Endodermal cell (in vitro differentiated cells): ENCODE data around the gene GPS2. TPM values are rescaled to one million over a fixed set of nuclear protein-coding genes. Genes with fewer than 3 reads are reported as not detected.

Experiments
- DNase-seq: peaks from one replicate; pipeline ENCODE4 v3.0.0-alpha.2; 2017
- H3K27ac ChIP-seq: 2 replicates; pipeline ENCODE4 v1.5.1; 2013; ENCODE audit warnings: mild to moderate bottlenecking, low read depth, low read length, moderate library complexity
- H3K27me3 ChIP-seq: 2 replicates; pipeline ENCODE4 v1.6.1; 2013; ENCODE audit warnings: mild to moderate bottlenecking, low read length, moderate library complexity; ENCODE audit not compliant: insufficient read depth, control insufficient read depth, poor library complexity, severe bottlenecking
- H3K36me3 ChIP-seq: 2 replicates; pipeline ENCODE4 v1.7.0; 2013; ENCODE audit warnings: mild to moderate bottlenecking, low read length, moderate library complexity; ENCODE audit not compliant: control insufficient read depth, insufficient read depth
- H3K4me1 ChIP-seq: one replicate; pipeline ENCODE4 v1.7.0; 2013; ENCODE audit warnings: low read length; ENCODE audit not compliant: control insufficient read depth, insufficient read depth
- H3K4me3 ChIP-seq: 2 replicates; pipeline ENCODE4 v1.5.1; 2013; ENCODE audit warnings: mild to moderate bottlenecking, low read length, moderate library complexity
- H3K9ac ChIP-seq: 2 replicates; pipeline ENCODE4 v1.6.1; 2013; ENCODE audit warnings: mild to moderate bottlenecking, low read length, moderate library complexity; ENCODE audit not compliant: poor library complexity, severe bottlenecking; ENCODE audit errors: extremely low read depth
- H3K9me3 ChIP-seq: 2 replicates; pipeline ENCODE4 v1.6.1; 2013; ENCODE audit warnings: mild to moderate bottlenecking, low read length, moderate library complexity; ENCODE audit not compliant: control insufficient read depth
- H3K27ac Mint-ChIP-seq: 2 replicates; pipeline ENCODE4 v1.8.0; 2020; ENCODE audit warnings: mixed read lengths
- H3K27me3 Mint-ChIP-seq: 2 replicates; pipeline ENCODE4 v1.8.0; 2021; ENCODE audit warnings: mild to moderate bottlenecking, mixed read lengths; ENCODE audit not compliant: insufficient read depth
- H3K36me3 Mint-ChIP-seq: 2 replicates; pipeline ENCODE4 v1.8.0; 2020; ENCODE audit warnings: low read depth, mixed read lengths
- H3K4me1 Mint-ChIP-seq: 2 replicates; pipeline ENCODE4 v1.8.0; 2020; ENCODE audit warnings: mixed read lengths
- H3K4me3 Mint-ChIP-seq: 2 replicates; pipeline ENCODE4 v1.8.0; 2020; ENCODE audit warnings: mild to moderate bottlenecking, moderate library complexity, mixed read lengths
- H3K9me3 Mint-ChIP-seq: 2 replicates; pipeline ENCODE4 v1.8.0; 2020; ENCODE audit warnings: mild to moderate bottlenecking, mixed read lengths
- CTCF ChIP-seq: fragments of 200-600 bp; sonication (generic); conservative IDR thresholded peaks from 2 replicates; pipeline ENCODE4 v1.5.0; 2021; ENCODE audit warnings: antibody characterized with exemption, mild to moderate bottlenecking
- WGBS, 2 experiments: methylation state at CpG; one replicate each; pipeline versions ENCODE4 v1.1.5 to v1.1.7; 2013; ENCODE audit warnings: missing lambda C conversion rate in 2 of 2, mixed read lengths in 1 of 2; ENCODE audit not compliant: insufficient coverage in 1 of 2, insufficient read length in 1 of 2; 5-methylcytosine and 5-hydroxymethylcytosine counted together
- total RNA-seq, 2 donors: library from RNA; stranded (reverse); fragmentation: NEBNext Ultra II Directional in 1 of 2; extraction: Animal tissue kit (Norgen Biotek cat#: 25700) in 1 of 2; gene quantifications; 2 replicates in 1 of 2; 3 replicates in 1 of 2; pipeline ENCODE4 v1.2.1, GENCODE V29; 2021

Gene GPS2
- total RNA-seq, 2 donors from 2014 or later: 43.6 to 47.2 TPM

GRCh38 chr17:7318121-7318860 lies 3.1 kb upstream of the GPS2 start:
- H3K36me3 Mint-ChIP-seq: peaks cover 58% of the 10 kb centered on the region
- H3K9ac ChIP-seq: no peak overlapping the region

DNA sequence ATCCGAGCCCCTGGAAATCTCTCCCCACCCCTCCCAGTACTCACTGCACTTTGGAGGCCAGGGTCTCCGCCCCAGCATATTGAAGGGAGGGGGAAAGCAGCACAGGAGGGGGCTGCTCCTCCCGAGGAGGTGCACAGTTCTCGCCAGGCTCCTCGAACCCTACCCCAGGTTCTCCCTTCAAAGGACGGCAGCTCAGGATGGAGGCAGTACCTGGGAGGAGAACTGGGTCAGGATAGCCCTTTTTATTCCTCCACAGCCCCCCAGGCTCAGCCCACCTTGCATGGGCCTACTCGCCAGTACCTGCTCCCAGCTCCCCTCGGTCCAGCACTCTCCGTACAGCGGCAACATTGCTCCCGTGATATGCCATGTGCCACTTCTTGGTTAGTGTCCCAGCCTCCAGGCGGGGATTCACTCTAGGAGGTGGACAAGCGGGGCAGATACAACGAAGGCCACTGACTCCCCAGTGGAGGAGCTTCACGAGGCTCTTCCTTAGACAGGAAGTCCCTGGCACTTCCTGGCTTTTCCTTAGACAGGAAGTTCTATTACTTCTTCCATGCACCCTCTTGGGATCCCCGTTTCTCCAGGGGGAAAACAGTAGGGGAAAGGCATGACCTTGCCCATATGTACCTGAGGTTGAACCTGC lies 2.1 kb upstream of the GPS2 start:
- WGBS, 2 experiments: 94 to 95% methylated on average over 13 to 16 of the region's 16 CpGs
- Histone ChIP-seq H3K9ac (no peak overlapping the region), H3K4me1 (peaks cover 5% of the 10 kb centered on the region), H3K36me3 (peaks cover 57% of the 10 kb centered on the region), H3K9me3 (no peaks in the 10 kb centered on the region), H3K27ac (no peak overlapping the region), H3K4me3 (no peak overlapping the region), H3K27me3 (no peaks in the 10 kb centered on the region)
- Mint-ChIP-seq H3K4me3 (no peak overlapping the region), H3K27ac (no peak overlapping the region), H3K4me1 (peaks cover 7% of the 10 kb centered on the region), H3K36me3 (peaks cover 60% of the 10 kb centered on the region), H3K9me3 (no peaks in the 10 kb centered on the region), H3K27me3 (no peaks in the 10 kb centered on the region)
- no peak for TF ChIP-seq CTCF
- DNase-seq: no peak

More at GRCh38 chr17:7318121-7318860, 3.1 kb upstream of the GPS2 start:
- Mint-ChIP-seq H3K4me3 (no peak overlapping the region), H3K27ac (no peak overlapping the region), H3K9me3 (no peaks in the 10 kb centered on the region), H3K4me1 (peaks cover 7% of the 10 kb centered on the region), H3K27me3 (no peaks in the 10 kb centered on the region)
- H3K9me3 ChIP-seq: no peaks in the 10 kb centered on the region
- WGBS, 2 experiments: 93 to 100% methylated on average over 4 to 13 of the region's 13 CpGs
- no peak overlapping the region for H3K27ac ChIP-seq
- H3K27me3 ChIP-seq: no peaks in the 10 kb centered on the region
- no peak overlapping the region for H3K4me3 ChIP-seq
- no peak for TF ChIP-seq CTCF
- H3K36me3 ChIP-seq: peaks cover 57% of the 10 kb centered on the region
- H3K4me1 ChIP-seq: peaks cover 5% of the 10 kb centered on the region
- no peak for DNase-seq

DNA sequence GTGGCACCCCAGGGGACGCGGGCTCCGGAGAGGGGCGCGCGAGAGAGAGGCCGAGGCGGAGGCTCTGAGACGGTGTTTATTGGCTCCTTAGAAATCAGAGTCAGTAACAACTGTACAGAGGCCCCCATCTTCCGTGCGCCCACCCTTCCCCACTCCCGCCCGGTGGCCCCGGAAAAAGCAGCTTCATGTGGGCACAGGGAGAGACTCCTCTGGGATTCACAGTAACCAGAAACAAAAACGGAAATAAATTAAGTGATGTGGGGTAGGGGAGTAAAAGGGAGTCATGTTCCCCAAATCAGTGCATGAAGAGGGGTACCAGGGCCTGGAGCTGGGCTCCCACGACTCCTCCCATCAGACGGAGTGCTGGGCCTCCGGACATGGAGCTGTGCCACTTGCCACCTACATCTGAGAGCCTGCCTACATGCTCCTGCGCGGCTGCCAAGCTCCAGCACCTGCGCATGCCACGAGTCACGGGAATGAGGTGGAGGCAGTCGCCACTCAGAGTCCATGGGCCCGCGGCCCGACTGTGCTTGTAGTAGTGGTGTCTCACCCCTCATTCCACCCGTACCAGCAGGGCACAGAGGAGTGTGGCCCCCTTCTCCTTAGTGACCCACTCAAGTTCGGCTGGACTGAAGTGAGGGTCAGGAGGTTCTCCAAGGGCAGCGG lies 543 bp upstream of the GPS2 start:
- Histone ChIP-seq H3K27ac (peak overlapping the region; percentile 44), H3K27me3 (no peaks in the 10 kb centered on the region), H3K9ac (peak overlapping the region; percentile 74), H3K4me1 (peaks cover 5% of the 10 kb centered on the region), H3K36me3 (peaks cover 59% of the 10 kb centered on the region), H3K4me3 (peak overlapping the region; percentile 85), H3K9me3 (no peaks in the 10 kb centered on the region)
- Mint-ChIP-seq H3K4me1 (peaks cover 9% of the 10 kb centered on the region), H3K27ac (peak overlapping the region; percentile 91), H3K9me3 (no peaks in the 10 kb centered on the region), H3K36me3 (peaks cover 57% of the 10 kb centered on the region), H3K27me3 (no peaks in the 10 kb centered on the region), H3K4me3 (peak overlapping the region; percentile 72)
- DNase-seq: no peak
- no peak for TF ChIP-seq CTCF
- WGBS, 2 experiments: 52 to 72% methylated on average over 17 to 30 of the region's 30 CpGs
